HG02571 (cell line): ENCODE results near the gene THBD.

ENCODE experiments used
- ATAC-seq: cut with Tn5 transposase; IDR thresholded peaks from one replicate; pipeline ENCODE4 v1.9.1; 2021; ENCODE audit warnings: mild to moderate bottlenecking, moderate library complexity; ENCODE audit not compliant: unreplicated experiment

The THBD gene

GRCh38 chr20:23049201-23050075 is at the start of gene THBD:
TSS of gene THBD (minus strand) at chr20:23049672. CDS start at chr20:23049504, 168 bp downstream.
- ATAC-seq: no peak

- no peak for ATAC-seq
Observed at GRCh38 chr20:23097636-23098580, 48.4 kb upstream of the THBD start.

GRCh38 chr20:23096986-23097520 is 47.6 kb upstream of the THBD start:
- ATAC-seq: no peak

- ATAC-seq: no peak
Observed at GRCh38 chr20:23096097-23096496, 46.6 kb upstream of the THBD start.

- ATAC-seq: no peak
Observed at GRCh38 chr20:23095499-23095898, 46.0 kb upstream of the THBD start.

GRCh38 chr20:23094927-23095326 is 45.5 kb upstream of the THBD start:
- no peak for ATAC-seq

- ATAC-seq: no peak
Observed at GRCh38 chr20:23094213-23094896, 44.9 kb upstream of the THBD start.

- no peak for ATAC-seq
Observed at GRCh38 chr20:23093613-23094012, 44.1 kb upstream of the THBD start.

- ATAC-seq: no peak
Observed at GRCh38 chr20:23092861-23093495, 43.5 kb upstream of the THBD start.

GRCh38 chr20:23092384-23092756 is 42.9 kb upstream of the THBD start:
- ATAC-seq: no peak

GRCh38 chr20:23091721-23092383 is 42.4 kb upstream of the THBD start:
- no peak for ATAC-seq

GRCh38 chr20:23090878-23091277 is 41.4 kb upstream of the THBD start:
- ATAC-seq: no peak

- no peak for ATAC-seq
Observed at GRCh38 chr20:23090147-23090546, 40.7 kb upstream of the THBD start.

- ATAC-seq: no peak
Observed at GRCh38 chr20:23088866-23089265, 39.4 kb upstream of the THBD start.

- ATAC-seq: no peak
Observed at GRCh38 chr20:23087587-23088251, 38.2 kb upstream of the THBD start.

GRCh38 chr20:23086931-23087411 is 37.5 kb upstream of the THBD start:
- no peak for ATAC-seq

GRCh38 chr20:23086056-23086566 is 36.6 kb upstream of the THBD start, which contains the start of gene CD93:
TSS of gene CD93 (minus strand) at chr20:23086324. CDS start at chr20:23086192, 132 bp downstream.
- no peak for ATAC-seq

- ATAC-seq: no peak
Observed at GRCh38 chr20:23085436-23086055, 36.1 kb upstream of the THBD start.
